Osteoblast (primary cell): ENCODE results near the gene GAPDHS. TPM values are rescaled to one million over a fixed set of nuclear protein-coding genes. Genes with fewer than 3 reads are reported as not detected.

Experiments used
- DNase-seq: peaks from one replicate; pipeline ENCODE4 v3.0.0; 2011; ENCODE audit warnings: low spot score, mixed read lengths; ENCODE audit not compliant: insufficient read length; ENCODE audit errors: missing footprints
- H2AFZ ChIP-seq: 2 replicates; pipeline ENCODE4 v1.6.0; 2011; ENCODE audit warnings: mild to moderate bottlenecking, low read length
- H3K27ac ChIP-seq: 2 replicates; pipeline ENCODE4 v1.5.1; 2011; ENCODE audit warnings: mild to moderate bottlenecking, low read depth, low read length, moderate library complexity
- H3K27me3 ChIP-seq: 2 replicates; pipeline ENCODE4 v1.6.0; 2012; ENCODE audit warnings: mild to moderate bottlenecking, control low read depth, inconsistent platforms, low read length, moderate library complexity; ENCODE audit not compliant: insufficient read depth
- H3K36me3 ChIP-seq: 2 replicates; pipeline ENCODE4 v1.5.1; 2011; ENCODE audit warnings: mild to moderate bottlenecking, low read length, control low read depth, moderate library complexity; ENCODE audit not compliant: insufficient read depth
- H3K4me1 ChIP-seq: 2 replicates; pipeline ENCODE4 v1.5.1; 2011; ENCODE audit warnings: mild to moderate bottlenecking, low read length, control low read depth, moderate library complexity; ENCODE audit not compliant: insufficient read depth
- H3K4me2 ChIP-seq: 2 replicates; pipeline ENCODE4 v1.6.0; 2011; ENCODE audit warnings: mild to moderate bottlenecking, low read length; ENCODE audit not compliant: insufficient read depth
- H3K4me3 ChIP-seq: fragments of 200-600 bp; sonication (generic); 3 replicates; pipeline ENCODE4 v1.5.1; 2012; ENCODE audit warnings: mild to moderate bottlenecking, low read length, inconsistent platforms; ENCODE audit not compliant: insufficient read depth
- H3K79me2 ChIP-seq: 2 replicates; pipeline ENCODE4 v1.6.0; 2012; ENCODE audit warnings: mild to moderate bottlenecking, low read length, control low read depth, inconsistent platforms; ENCODE audit not compliant: insufficient read depth
- H3K9me3 ChIP-seq: 2 replicates; pipeline ENCODE4 v1.5.1; 2011; ENCODE audit warnings: low read depth, low read length, control low read depth
- H4K20me1 ChIP-seq: 2 replicates; pipeline ENCODE4 v1.6.0; 2012; ENCODE audit warnings: mild to moderate bottlenecking, low read length, control low read depth; ENCODE audit not compliant: insufficient read depth
- CTCF ChIP-seq: IDR thresholded peaks from 2 replicates; pipeline ENCODE4 v1.5.1; 2011; ENCODE audit warnings: mild to moderate bottlenecking, low read depth, low read length, moderate library complexity; ENCODE audit errors: extremely low read depth
- total RNA-seq: library from RNA; depleted of rRNA; stranded (reverse); fragments of >200 nt; gene quantifications from 2 replicates; pipeline ENCODE4 v1.2.3, GENCODE V29; 2012

The GAPDHS gene
- not detected in 2 replicates for total RNA-seq

- H3K4me3 ChIP-seq: peak within 1 kb of the TSS; percentile 39
- DNase-seq: peak; percentile 73
- H3K4me2 ChIP-seq: peak within 1 kb of the TSS; percentile 60
- H2AFZ ChIP-seq: peak within 1 kb of the TSS; percentile 47
- no peaks in the 10 kb centered on the region for H4K20me1 ChIP-seq
- H3K27ac ChIP-seq: no peak within 1 kb of the TSS
- no peaks in the 10 kb centered on the region for H3K9me3 ChIP-seq
- H3K36me3 ChIP-seq: no peaks in the 10 kb centered on the region
- peaks cover 6% of the 10 kb centered on the region for H3K4me1 ChIP-seq
- TF ChIP-seq CTCF: no peak
- peaks cover 10% of the 10 kb centered on the region for H3K27me3 ChIP-seq
- H3K79me2 ChIP-seq: no peaks in the 10 kb centered on the region
These were observed at the start of gene GAPDHS for GRCh38 chr19:35533201-35533821. Gene GAPDHS, plus strand, starts transcription at chr19:35533456. Its CDS starts 72 bp downstream, at chr19:35533528.

GRCh38 chr19:35484252-35485036 is 48.8 kb upstream of the GAPDHS start:
- Histone ChIP-seq H3K27ac (no peak overlapping the region), H3K36me3 (no peaks in the 10 kb centered on the region), H2AFZ (no peak overlapping the region), H3K79me2 (no peaks in the 10 kb centered on the region), H3K4me1 (no peaks in the 10 kb centered on the region), H3K4me3 (no peak overlapping the region), H4K20me1 (no peaks in the 10 kb centered on the region), H3K27me3 (no peaks in the 10 kb centered on the region), H3K4me2 (no peak overlapping the region), H3K9me3 (no peaks in the 10 kb centered on the region)
- no peak for DNase-seq
- TF ChIP-seq CTCF: no peak

GRCh38 chr19:35486268-35486708 is 47.0 kb upstream of the GAPDHS start:
- no peak overlapping the region for H3K27ac ChIP-seq
- no peak overlapping the region for H3K4me2 ChIP-seq
- H3K36me3 ChIP-seq: no peaks in the 10 kb centered on the region
- no peaks in the 10 kb centered on the region for H3K9me3 ChIP-seq
- H3K27me3 ChIP-seq: no peaks in the 10 kb centered on the region
- DNase-seq: no peak
- H3K4me3 ChIP-seq: no peak overlapping the region
- no peaks in the 10 kb centered on the region for H3K4me1 ChIP-seq
- H3K79me2 ChIP-seq: no peaks in the 10 kb centered on the region
- TF ChIP-seq CTCF: no peak
- H4K20me1 ChIP-seq: no peaks in the 10 kb centered on the region
- no peak overlapping the region for H2AFZ ChIP-seq

- no peaks in the 10 kb centered on the region for H3K4me1 ChIP-seq
- H3K4me3 ChIP-seq: no peak overlapping the region
- no peaks in the 10 kb centered on the region for H3K9me3 ChIP-seq
- no peak for DNase-seq
- H2AFZ ChIP-seq: no peak overlapping the region
- H3K27ac ChIP-seq: no peak overlapping the region
- H3K36me3 ChIP-seq: no peaks in the 10 kb centered on the region
- peaks cover 9% of the 10 kb centered on the region for H3K27me3 ChIP-seq
- H3K4me2 ChIP-seq: no peak overlapping the region
- TF ChIP-seq CTCF: no peak
- no peaks in the 10 kb centered on the region for H3K79me2 ChIP-seq
- no peaks in the 10 kb centered on the region for H4K20me1 ChIP-seq
These were observed 45.5 kb upstream of the GAPDHS start for GRCh38 chr19:35487656-35488182.
